Measurements from ENCODE around the gene FAM20A.

DNA sequence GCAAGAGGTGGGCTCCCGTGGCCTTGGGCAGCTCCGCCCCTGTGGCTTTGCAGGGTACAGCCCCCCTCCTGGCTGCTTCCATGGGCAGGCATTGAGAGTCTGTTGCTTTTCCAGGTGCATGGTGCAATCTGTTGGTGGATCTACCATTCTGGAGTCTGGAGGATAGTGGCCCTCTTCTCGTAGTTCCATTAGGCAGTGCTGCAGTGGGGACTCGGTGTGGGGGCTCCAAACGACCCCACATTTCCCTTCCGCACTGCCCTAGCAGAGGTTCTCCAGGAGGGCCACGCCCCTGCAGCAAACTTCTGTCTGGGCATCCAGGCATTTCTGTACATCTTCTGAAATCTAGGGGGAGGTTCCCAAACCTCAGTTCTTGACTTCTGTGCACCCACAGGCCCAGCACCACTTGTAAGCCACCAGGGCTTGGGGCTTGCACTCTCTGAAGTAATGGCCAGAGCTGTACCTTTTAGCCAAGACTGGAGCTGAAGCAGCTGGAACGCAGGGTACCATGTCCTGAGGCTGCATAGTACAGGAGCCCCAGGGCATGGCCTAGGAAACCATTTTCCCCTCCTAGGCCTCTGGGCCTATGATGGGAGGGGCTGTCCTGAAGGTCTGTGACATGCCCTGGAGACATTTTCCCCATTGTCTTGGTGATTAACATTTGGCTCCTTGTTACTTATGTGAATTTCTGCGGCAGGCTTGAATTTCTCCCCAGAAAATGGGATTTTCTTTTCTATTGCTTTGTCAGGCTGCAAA is 82.9 kb downstream of the FAM20A start:
- TF ChIP-seq EZH2 (IDR thresholded peaks at IDR 0.05; ENCODE audit: insufficient read depth, poor library complexity, severe bottlenecking) (no peak), EZH2phosphoT487 (IDR thresholded peaks at IDR 0.05; ENCODE audit: insufficient read depth, low read depth) (no peak)

Measured in GM23248 (cell line).